Liver (tissue), 3 donors: Measurements from ENCODE around the gene MEIS1.

Source experiments
- NR2F2 ChIP-seq: IDR thresholded peaks from 2 replicates; pipeline ENCODE4 v1.6.1; 2016; ENCODE audit warnings: antibody characterized with exemption
- RXRA ChIP-seq, 2 donors: IDR thresholded peaks; 2 replicates each; pipeline ENCODE4 v1.6.1; 2017 to 2018; ENCODE audit warnings: antibody characterized with exemption in 2 of 2, mild to moderate bottlenecking in 1 of 2
- YY1 ChIP-seq: IDR thresholded peaks from 2 replicates; pipeline ENCODE4 v1.6.1; 2016; ENCODE audit warnings: antibody characterized with exemption, mild to moderate bottlenecking
- TF ChIP-seq, protein P1 (sequence below): fragments of 150-350 bp; IDR thresholded peaks from 2 replicates; pipeline ENCODE4 v1.5.1; 2017; ENCODE audit warnings: improper control_type of control experiment, low read depth, low read length; ENCODE audit not compliant: missing input control
- TF ChIP-seq, protein P2 (sequence below): IDR thresholded peaks from 2 replicates; pipeline ENCODE4 v1.6.1; 2016; ENCODE audit warnings: antibody characterized with exemption, mild to moderate bottlenecking
- donor health status: healthy.
- donor health status: healthy.

DNA sequence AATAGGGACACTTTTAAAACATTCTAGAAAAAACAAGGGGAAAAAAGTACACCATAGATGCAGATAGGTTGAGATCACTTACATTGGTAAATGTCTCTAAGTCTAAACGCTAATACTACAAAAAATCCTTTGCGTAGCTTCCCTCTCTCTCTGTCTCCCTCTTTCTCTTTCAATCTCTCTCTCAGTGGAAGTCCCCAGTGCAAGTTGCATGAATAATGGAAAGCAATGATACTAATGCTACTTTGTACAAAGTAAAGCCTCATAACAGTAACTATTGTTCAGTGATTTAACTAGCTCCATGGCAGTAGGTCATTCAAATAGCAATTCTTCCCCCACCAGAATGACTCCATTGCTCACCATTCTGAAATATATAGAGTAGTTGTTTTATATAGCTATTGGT, 12.8 kb downstream of the MEIS1 start:
- TF ChIP-seq YY1 (no peak), NR2F2 (no peak), RXRA (IDR thresholded peaks at IDR 0.05) (no peak)
- TF ChIP-seq, protein P1, sequence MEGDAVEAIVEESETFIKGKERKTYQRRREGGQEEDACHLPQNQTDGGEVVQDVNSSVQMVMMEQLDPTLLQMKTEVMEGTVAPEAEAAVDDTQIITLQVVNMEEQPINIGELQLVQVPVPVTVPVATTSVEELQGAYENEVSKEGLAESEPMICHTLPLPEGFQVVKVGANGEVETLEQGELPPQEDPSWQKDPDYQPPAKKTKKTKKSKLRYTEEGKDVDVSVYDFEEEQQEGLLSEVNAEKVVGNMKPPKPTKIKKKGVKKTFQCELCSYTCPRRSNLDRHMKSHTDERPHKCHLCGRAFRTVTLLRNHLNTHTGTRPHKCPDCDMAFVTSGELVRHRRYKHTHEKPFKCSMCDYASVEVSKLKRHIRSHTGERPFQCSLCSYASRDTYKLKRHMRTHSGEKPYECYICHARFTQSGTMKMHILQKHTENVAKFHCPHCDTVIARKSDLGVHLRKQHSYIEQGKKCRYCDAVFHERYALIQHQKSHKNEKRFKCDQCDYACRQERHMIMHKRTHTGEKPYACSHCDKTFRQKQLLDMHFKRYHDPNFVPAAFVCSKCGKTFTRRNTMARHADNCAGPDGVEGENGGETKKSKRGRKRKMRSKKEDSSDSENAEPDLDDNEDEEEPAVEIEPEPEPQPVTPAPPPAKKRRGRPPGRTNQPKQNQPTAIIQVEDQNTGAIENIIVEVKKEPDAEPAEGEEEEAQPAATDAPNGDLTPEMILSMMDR = no peak
- TF ChIP-seq, protein P2, sequence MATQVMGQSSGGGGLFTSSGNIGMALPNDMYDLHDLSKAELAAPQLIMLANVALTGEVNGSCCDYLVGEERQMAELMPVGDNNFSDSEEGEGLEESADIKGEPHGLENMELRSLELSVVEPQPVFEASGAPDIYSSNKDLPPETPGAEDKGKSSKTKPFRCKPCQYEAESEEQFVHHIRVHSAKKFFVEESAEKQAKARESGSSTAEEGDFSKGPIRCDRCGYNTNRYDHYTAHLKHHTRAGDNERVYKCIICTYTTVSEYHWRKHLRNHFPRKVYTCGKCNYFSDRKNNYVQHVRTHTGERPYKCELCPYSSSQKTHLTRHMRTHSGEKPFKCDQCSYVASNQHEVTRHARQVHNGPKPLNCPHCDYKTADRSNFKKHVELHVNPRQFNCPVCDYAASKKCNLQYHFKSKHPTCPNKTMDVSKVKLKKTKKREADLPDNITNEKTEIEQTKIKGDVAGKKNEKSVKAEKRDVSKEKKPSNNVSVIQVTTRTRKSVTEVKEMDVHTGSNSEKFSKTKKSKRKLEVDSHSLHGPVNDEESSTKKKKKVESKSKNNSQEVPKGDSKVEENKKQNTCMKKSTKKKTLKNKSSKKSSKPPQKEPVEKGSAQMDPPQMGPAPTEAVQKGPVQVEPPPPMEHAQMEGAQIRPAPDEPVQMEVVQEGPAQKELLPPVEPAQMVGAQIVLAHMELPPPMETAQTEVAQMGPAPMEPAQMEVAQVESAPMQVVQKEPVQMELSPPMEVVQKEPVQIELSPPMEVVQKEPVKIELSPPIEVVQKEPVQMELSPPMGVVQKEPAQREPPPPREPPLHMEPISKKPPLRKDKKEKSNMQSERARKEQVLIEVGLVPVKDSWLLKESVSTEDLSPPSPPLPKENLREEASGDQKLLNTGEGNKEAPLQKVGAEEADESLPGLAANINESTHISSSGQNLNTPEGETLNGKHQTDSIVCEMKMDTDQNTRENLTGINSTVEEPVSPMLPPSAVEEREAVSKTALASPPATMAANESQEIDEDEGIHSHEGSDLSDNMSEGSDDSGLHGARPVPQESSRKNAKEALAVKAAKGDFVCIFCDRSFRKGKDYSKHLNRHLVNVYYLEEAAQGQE = no peak
